ENCODE results near the gene MARS1.

The MARS1 gene

DNA sequence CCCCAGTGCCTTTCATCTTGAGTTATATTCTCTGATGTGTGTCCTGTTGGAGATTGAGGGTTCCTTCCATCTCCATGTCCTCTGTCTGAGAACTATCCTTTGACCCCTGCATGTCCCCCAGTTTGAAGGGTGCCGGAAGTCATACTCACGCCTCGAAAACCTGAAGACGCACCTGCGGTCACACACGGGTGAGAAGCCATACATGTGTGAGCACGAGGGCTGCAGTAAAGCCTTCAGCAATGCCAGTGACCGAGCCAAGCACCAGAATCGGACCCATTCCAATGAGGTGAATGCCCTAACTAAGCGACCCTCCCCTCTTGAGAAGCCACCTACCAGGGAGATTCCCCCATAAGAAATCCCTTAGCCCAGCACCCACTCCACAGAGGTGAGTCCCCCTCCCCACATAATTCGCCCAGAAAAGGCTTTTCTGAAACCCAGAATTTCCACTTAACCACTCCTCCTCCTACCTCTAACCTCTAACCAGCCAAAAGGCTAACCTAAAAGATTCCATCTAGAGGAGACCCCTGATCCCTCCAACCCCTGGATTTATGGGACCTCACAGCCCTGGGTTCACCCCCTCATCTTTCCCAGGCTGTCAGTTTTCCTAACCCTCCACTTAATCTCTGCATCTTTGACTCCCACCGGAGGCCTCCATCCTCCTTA lies 20.5 kb upstream of the MARS1 start:
- H3K36me3 ChIP-seq (ENCODE audit: control insufficient read depth, insufficient read depth, low read length), result peaks cover 12% of the 10 kb centered on the region
- no peaks in the 10 kb centered on the region for H3K27me3 ChIP-seq (replicated peaks; ENCODE audit: control insufficient read depth, insufficient read depth, low read length)
- TF ChIP-seq, protein P1, sequence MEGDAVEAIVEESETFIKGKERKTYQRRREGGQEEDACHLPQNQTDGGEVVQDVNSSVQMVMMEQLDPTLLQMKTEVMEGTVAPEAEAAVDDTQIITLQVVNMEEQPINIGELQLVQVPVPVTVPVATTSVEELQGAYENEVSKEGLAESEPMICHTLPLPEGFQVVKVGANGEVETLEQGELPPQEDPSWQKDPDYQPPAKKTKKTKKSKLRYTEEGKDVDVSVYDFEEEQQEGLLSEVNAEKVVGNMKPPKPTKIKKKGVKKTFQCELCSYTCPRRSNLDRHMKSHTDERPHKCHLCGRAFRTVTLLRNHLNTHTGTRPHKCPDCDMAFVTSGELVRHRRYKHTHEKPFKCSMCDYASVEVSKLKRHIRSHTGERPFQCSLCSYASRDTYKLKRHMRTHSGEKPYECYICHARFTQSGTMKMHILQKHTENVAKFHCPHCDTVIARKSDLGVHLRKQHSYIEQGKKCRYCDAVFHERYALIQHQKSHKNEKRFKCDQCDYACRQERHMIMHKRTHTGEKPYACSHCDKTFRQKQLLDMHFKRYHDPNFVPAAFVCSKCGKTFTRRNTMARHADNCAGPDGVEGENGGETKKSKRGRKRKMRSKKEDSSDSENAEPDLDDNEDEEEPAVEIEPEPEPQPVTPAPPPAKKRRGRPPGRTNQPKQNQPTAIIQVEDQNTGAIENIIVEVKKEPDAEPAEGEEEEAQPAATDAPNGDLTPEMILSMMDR (IDR thresholded peaks at IDR 0.05; ENCODE audit: insufficient read depth, low read length, poor library complexity, severe bottlenecking), result no peak
- no peak for DNase-seq (ENCODE audit: extremely low read depth, insufficient read length)
- H3K4me3 ChIP-seq (replicated peaks; ENCODE audit: low read depth, low read length), result no peak overlapping the region

DNA sequence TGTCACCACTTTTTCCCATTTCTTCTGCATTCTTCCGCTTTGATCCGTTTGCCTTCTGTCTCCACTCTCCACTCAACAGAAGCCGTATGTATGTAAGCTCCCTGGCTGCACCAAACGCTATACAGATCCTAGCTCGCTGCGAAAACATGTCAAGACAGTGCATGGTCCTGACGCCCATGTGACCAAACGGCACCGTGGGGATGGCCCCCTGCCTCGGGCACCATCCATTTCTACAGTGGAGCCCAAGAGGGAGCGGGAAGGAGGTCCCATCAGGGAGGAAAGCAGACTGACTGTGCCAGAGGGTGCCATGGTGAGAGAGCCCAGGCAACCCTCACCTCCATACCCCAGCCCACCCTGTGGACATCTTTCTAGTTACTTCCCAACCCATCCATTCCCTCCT lies 20.0 kb upstream of the MARS1 start:
- H3K27me3 ChIP-seq (replicated peaks; ENCODE audit: control insufficient read depth, insufficient read depth, low read length), result no peaks in the 10 kb centered on the region
- TF ChIP-seq, protein P1 (IDR thresholded peaks at IDR 0.05; ENCODE audit: insufficient read depth, low read length, poor library complexity, severe bottlenecking), result no peak
- H3K36me3 ChIP-seq (ENCODE audit: control insufficient read depth, insufficient read depth, low read length), result peaks cover 16% of the 10 kb centered on the region
- DNase-seq (ENCODE audit: extremely low read depth, insufficient read length), result no peak
- H3K4me3 ChIP-seq (replicated peaks; ENCODE audit: low read depth, low read length), result no peak overlapping the region

DNA sequence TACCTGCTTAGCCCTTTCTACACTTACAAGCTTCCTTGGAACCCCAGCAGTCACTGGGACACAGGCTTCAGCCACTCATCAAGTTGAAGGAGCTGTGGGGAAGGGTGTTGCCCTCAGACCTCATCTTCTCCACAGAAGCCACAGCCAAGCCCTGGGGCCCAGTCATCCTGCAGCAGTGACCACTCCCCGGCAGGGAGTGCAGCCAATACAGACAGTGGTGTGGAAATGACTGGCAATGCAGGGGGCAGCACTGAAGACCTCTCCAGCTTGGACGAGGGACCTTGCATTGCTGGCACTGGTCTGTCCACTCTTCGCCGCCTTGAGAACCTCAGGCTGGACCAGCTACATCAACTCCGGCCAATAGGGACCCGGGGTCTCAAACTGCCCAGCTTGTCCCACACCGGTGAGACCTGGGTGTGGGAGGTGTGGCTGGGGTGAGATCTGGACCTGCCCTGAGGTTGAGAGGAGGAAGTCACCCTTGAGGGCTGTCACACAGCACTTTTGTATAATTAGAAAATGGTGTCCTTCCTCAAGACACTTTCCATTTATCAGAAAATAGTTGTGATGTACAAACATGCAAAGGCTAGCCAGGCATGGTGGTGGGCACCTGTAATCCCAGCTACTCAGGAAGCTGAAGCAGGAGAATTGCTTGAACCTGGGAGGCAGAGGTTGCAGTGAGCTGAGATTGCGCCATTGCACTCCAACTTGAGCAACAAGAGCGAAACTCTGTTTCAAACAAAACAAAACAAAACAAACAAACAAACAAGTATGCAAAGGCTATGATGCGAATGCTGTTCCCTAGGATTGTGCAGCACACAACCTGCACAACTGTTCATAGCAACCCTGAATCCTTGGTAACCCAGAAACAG lies 18.3 kb upstream of the MARS1 start:
- TF ChIP-seq, protein P1 (IDR thresholded peaks at IDR 0.05; ENCODE audit: insufficient read depth, low read length, poor library complexity, severe bottlenecking), result no peak
- no peaks in the 10 kb centered on the region for H3K27me3 ChIP-seq (replicated peaks; ENCODE audit: control insufficient read depth, insufficient read depth, low read length)
- no peak for DNase-seq (ENCODE audit: extremely low read depth, insufficient read length)
- peaks cover 19% of the 10 kb centered on the region for H3K36me3 ChIP-seq (ENCODE audit: control insufficient read depth, insufficient read depth, low read length)
- H3K4me3 ChIP-seq (replicated peaks; ENCODE audit: low read depth, low read length), result no peak overlapping the region

DNA sequence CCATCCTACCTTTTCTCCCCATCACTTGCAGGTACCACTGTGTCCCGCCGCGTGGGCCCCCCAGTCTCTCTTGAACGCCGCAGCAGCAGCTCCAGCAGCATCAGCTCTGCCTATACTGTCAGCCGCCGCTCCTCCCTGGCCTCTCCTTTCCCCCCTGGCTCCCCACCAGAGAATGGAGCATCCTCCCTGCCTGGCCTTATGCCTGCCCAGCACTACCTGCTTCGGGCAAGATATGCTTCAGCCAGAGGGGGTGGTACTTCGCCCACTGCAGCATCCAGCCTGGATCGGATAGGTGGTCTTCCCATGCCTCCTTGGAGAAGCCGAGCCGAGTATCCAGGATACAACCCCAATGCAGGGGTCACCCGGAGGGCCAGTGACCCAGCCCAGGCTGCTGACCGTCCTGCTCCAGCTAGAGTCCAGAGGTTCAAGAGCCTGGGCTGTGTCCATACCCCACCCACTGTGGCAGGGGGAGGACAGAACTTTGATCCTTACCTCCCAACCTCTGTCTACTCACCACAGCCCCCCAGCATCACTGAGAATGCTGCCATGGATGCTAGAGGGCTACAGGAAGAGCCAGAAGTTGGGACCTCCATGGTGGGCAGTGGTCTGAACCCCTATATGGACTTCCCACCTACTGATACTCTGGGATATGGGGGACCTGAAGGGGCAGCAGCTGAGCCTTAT lies 17.4 kb upstream of the MARS1 start:
- TF ChIP-seq, protein P1 (IDR thresholded peaks at IDR 0.05; ENCODE audit: insufficient read depth, low read length, poor library complexity, severe bottlenecking), result no peak
- DNase-seq (ENCODE audit: extremely low read depth, insufficient read length), result no peak
- Histone ChIP-seq H3K4me3 (replicated peaks; ENCODE audit: low read depth, low read length) (no peak overlapping the region), H3K27me3 (replicated peaks; ENCODE audit: control insufficient read depth, insufficient read depth, low read length) (no peaks in the 10 kb centered on the region), H3K36me3 (ENCODE audit: control insufficient read depth, insufficient read depth, low read length) (peaks cover 27% of the 10 kb centered on the region)

DNA sequence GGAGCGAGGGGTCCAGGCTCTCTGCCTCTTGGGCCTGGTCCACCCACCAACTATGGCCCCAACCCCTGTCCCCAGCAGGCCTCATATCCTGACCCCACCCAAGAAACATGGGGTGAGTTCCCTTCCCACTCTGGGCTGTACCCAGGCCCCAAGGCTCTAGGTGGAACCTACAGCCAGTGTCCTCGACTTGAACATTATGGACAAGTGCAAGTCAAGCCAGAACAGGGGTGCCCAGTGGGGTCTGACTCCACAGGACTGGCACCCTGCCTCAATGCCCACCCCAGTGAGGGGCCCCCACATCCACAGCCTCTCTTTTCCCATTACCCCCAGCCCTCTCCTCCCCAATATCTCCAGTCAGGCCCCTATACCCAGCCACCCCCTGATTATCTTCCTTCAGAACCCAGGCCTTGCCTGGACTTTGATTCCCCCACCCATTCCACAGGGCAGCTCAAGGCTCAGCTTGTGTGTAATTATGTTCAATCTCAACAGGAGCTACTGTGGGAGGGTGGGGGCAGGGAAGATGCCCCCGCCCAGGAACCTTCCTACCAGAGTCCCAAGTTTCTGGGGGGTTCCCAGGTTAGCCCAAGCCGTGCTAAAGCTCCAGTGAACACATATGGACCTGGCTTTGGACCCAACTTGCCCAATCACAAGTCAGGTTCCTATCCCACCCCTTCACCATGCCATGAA lies 16.8 kb upstream of the MARS1 start:
- Histone ChIP-seq H3K36me3 (ENCODE audit: control insufficient read depth, insufficient read depth, low read length) (peaks cover 27% of the 10 kb centered on the region), H3K4me3 (replicated peaks; ENCODE audit: low read depth, low read length) (no peak overlapping the region), H3K27me3 (replicated peaks; ENCODE audit: control insufficient read depth, insufficient read depth, low read length) (no peaks in the 10 kb centered on the region)
- TF ChIP-seq, protein P1 (IDR thresholded peaks at IDR 0.05; ENCODE audit: insufficient read depth, low read length, poor library complexity, severe bottlenecking), result no peak
- DNase-seq (ENCODE audit: extremely low read depth, insufficient read length), result no peak
